Tibial artery (tissue), 4 donors: ENCODE measurements around the gene ALDOC.

ENCODE experiments used
- DNase-seq, 2 donors: peaks; one replicate each; pipeline ENCODE4 v3.0.0-alpha.2; 2019
- H3K27ac ChIP-seq, 2 donors: fragments of 200-600 bp; sonication (generic) in 1 of 2; 1 replicate in 1 of 2; 2 replicates in 1 of 2; pipeline ENCODE4 v1.5.1; 2018 to 2019; ENCODE audit warnings: mild to moderate bottlenecking in 1 of 2
- H3K27me3 ChIP-seq, 2 donors: fragments of 200-600 bp; sonication (generic) in 1 of 2; one replicate each; pipeline versions ENCODE4 v1.5.1 to v1.6.0; 2016 to 2019
- H3K36me3 ChIP-seq, 3 donors: fragments of 200-600 bp; sonication (generic) in 2 of 3; one replicate each; pipeline ENCODE4 v1.5.1; 2016 to 2019; ENCODE audit warnings: mild to moderate bottlenecking in 2 of 3
- H3K4me1 ChIP-seq, 4 donors: fragments of 200-600 bp; sonication (generic) in 2 of 4; 1 replicate in 3 of 4; 2 replicates in 1 of 4; pipeline ENCODE4 v1.5.1; 2016 to 2019
- H3K4me3 ChIP-seq, 2 donors: fragments of 200-600 bp; sonication (generic) in 1 of 2; 1 replicate in 1 of 2; 2 replicates in 1 of 2; pipeline ENCODE4 v1.5.1; 2018 to 2019; ENCODE audit warnings: mild to moderate bottlenecking in 2 of 2
- H3K9me3 ChIP-seq, 3 donors: fragments of 200-600 bp; sonication (generic) in 1 of 3; one replicate each; pipeline ENCODE4 v1.5.1; 2016 to 2019
- intact Hi-C: fragments of 100-400 bp; cut with DNase I; formaldehyde crosslinking; loops from one replicate; pipeline ENCODE4 v1.15.0; 2023; ENCODE audit warnings: low total_unique reads
- TF ChIP-seq, protein P1 (sequence below), 2 experiments: fragments of 200-600 bp in 1 of 2; fragments of 450-650 bp in 1 of 2; IDR thresholded peaks; one replicate each; pipeline ENCODE4 v1.5.1; 2017 to 2019; ENCODE audit warnings: antibody characterized with exemption in 2 of 2, mild to moderate bottlenecking in 1 of 2, moderate library complexity in 1 of 2

ALDOC gene

DNA sequence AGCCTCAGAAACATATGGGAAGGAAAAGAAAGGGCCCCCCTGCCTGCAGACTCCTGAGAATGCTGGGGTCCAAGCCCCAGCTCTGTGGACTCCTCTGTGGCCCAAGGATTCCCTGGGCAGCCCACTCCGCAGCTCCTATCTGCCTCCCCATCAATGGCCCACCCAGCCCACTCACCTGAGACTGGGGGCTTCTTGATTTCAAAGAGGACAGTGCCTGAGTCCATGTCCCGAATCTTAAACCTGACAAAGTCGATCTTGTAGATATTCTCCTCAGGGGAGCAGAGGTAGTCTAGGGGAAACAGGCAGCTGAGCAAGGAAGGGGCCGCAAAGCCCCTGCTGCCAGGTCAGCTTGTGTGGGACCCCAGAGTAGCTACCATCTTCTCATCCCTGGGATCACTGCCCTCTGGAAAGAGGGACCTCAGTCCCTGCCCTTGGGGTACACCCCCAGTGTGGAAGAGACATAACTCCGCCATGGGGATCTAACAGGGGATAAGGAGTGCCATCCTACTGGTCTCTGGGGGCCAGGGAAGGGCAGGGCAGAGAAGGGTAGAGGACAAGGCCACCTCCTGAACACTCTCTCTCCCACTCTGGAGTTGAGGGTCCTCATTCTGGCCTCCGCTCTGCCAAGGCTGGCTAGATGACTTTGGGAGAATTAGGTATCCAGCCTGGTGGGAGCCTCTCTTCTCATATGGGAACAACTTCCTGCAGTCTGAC lies 28.1 kb downstream of the ALDOC start:
- H3K27ac ChIP-seq: no peak overlapping the region
- no peak overlapping the region for H3K4me3 ChIP-seq
- no peaks in the 10 kb centered on the region for H3K27me3 ChIP-seq
- H3K4me1 ChIP-seq: peaks cover 0 to 21% (median 12%) of the 10 kb centered on the region in 4 donors
- intact Hi-C loops: no loop called here
- H3K36me3 ChIP-seq: peaks cover 2 to 16% (median 7%) of the 10 kb centered on the region in 3 donors
- TF ChIP-seq, protein P1, sequence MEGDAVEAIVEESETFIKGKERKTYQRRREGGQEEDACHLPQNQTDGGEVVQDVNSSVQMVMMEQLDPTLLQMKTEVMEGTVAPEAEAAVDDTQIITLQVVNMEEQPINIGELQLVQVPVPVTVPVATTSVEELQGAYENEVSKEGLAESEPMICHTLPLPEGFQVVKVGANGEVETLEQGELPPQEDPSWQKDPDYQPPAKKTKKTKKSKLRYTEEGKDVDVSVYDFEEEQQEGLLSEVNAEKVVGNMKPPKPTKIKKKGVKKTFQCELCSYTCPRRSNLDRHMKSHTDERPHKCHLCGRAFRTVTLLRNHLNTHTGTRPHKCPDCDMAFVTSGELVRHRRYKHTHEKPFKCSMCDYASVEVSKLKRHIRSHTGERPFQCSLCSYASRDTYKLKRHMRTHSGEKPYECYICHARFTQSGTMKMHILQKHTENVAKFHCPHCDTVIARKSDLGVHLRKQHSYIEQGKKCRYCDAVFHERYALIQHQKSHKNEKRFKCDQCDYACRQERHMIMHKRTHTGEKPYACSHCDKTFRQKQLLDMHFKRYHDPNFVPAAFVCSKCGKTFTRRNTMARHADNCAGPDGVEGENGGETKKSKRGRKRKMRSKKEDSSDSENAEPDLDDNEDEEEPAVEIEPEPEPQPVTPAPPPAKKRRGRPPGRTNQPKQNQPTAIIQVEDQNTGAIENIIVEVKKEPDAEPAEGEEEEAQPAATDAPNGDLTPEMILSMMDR (IDR thresholded peaks at IDR 0.05): no peak
- H3K9me3 ChIP-seq: no peaks in the 10 kb centered on the region
- DNase-seq: no peak

DNA sequence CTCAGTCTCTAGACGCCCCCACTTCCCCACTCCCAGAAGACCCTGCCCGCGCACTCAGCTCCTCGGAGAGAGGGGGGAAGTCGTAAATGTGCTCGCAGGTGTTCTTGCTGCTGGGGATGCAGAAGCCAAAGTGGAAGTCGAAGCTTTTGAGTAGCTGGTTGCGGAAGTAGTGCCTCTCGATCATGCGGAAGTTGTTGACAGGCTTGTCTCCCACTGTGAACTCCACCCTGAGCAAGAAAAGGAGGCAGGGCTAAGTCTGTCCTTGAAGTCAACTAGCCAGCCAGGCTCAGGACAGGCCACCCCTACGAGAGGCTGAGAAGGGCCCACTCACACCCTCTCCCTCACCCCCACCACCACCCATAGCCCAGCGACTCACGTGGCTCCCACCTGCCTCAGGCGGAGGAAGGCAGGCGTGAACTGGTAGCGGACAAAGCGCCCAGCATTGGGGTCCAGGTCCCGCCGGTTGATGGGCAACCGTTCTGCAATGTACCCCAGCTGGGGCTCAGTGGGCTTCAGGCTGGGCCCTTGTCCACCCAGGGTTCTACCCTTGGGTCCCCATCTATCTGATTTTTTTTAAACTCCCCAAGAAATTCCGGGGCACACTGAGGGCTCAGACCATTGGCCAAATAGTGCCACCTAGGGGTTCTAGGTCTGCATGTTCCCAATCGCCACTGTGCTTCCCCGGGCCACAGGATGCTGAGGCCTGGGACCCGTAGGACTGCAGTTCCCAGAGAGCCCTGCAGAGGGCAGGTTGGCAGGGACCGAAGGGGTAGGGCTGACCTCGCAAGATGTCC lies 28.9 kb downstream of the ALDOC start:
- peaks cover 0 to 18% (median 11%) of the 10 kb centered on the region in 4 donors for H3K4me1 ChIP-seq
- peaks cover 0 to 14% (median 3%) of the 10 kb centered on the region in 3 donors for H3K36me3 ChIP-seq
- intact Hi-C loops: no loop called here
- DNase-seq: peak; percentile 52 to 78
- H3K4me3 ChIP-seq: no peak overlapping the region
- no peaks in the 10 kb centered on the region for H3K27me3 ChIP-seq
- H3K9me3 ChIP-seq: no peaks in the 10 kb centered on the region
- TF ChIP-seq, protein P1 (IDR thresholded peaks at IDR 0.05): peak; percentile 69 to 79
- H3K27ac ChIP-seq: no peak overlapping the region

DNA sequence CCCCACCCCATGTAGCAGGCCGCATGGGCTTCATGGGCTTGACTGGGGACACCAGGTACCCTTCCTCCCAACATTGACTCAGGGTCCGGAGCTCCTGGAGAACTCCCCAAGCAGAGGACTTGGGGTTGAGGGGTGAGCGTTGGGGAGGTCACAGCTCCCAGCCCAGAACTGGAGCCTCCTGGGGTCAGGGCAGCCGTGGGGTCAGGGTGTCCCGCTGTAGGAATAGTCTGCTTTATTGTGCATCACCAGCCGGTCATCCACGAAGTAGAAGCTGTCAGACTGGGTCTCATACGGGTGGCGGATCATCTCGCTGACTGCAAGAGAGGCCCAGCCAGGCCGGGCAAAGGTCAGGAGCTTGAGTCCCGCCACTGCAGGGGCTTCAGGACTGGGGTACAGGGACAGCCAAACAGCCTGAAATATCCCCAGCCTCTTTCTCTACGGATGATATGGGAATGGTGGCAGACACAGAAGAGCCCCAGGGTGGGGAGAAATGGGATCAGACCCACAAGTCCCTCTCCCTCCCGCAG lies 29.5 kb downstream of the ALDOC start:
- H3K36me3 ChIP-seq: peaks cover 0 to 14% (median 3%) of the 10 kb centered on the region in 3 donors
- DNase-seq: no peak
- TF ChIP-seq, protein P1 (IDR thresholded peaks at IDR 0.05): no peak
- intact Hi-C loops: no loop called here
- no peak overlapping the region for H3K27ac ChIP-seq
- no peaks in the 10 kb centered on the region for H3K9me3 ChIP-seq
- H3K4me3 ChIP-seq: no peak overlapping the region
- peaks cover 0 to 16% (median 10%) of the 10 kb centered on the region in 4 donors for H3K4me1 ChIP-seq
- no peaks in the 10 kb centered on the region for H3K27me3 ChIP-seq

DNA sequence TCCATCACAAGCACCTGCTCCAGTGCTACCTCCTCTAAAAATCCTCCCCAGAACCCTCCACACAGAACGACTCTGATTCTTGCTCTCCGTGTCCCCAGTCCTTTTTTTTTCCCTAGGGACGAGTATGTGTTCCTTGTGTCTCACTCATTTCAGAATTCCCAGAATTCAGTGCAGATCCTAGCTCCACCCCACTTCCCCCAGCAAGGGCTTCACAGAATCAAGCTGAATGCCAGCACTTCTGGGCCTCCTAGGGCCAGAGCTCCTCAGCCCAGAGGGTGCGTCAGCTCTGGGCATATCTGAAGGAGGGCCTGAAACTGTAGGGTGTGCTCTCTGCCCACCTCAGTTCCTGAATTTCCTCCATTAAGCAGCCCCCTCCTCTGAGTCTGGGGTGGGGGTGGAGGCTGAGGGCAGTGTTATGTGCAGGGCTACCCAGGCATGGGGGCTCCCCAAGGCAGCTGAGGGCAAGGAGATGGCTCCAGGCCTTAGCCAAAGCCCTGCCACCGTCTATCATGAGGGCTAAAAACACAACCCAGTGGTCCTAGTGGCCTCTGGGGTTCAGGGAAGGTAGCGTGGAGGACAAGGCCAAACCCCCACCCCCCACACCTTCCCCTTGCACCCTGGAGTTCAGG lies 30.8 kb downstream of the ALDOC start:
- Histone ChIP-seq H3K4me3 (no peak overlapping the region), H3K4me1 (peaks cover 0 to 6% (median under 1%) of the 10 kb centered on the region in 4 donors), H3K27me3 (no peaks in the 10 kb centered on the region), H3K9me3 (no peaks in the 10 kb centered on the region), H3K36me3 (peaks cover 0 to 14% (median 3%) of the 10 kb centered on the region in 3 donors), H3K27ac (no peak overlapping the region)
- intact Hi-C loops: no loop called here
- TF ChIP-seq, protein P1 (IDR thresholded peaks at IDR 0.05): no peak
- no peak for DNase-seq

DNA sequence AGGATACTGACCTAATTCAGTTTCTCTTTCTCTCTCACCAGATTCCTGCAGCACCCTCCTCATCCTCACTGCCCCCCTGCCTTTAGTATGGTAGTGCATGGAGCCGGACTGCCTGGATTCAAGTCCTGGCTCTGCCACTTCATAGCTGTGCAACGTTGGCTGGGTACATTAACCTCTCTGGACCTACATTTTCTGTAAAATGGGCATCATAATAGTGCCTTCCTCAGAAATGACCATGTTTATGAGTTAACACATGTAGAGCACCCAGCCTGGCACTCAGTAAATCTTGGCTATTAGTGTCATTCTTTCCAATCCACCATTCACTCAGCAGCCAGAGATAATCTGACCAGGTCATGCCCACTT lies 31.6 kb downstream of the ALDOC start:
- no peak for DNase-seq
- no peaks in the 10 kb centered on the region for H3K27me3 ChIP-seq
- H3K27ac ChIP-seq: no peak overlapping the region
- TF ChIP-seq, protein P1 (IDR thresholded peaks at IDR 0.05): no peak
- H3K36me3 ChIP-seq: peaks cover 0 to 14% (median 3%) of the 10 kb centered on the region in 3 donors
- H3K9me3 ChIP-seq: no peaks in the 10 kb centered on the region
- intact Hi-C loops: no loop called here
- peaks cover 0 to 5% (median 0%) of the 10 kb centered on the region in 4 donors for H3K4me1 ChIP-seq
- no peak overlapping the region for H3K4me3 ChIP-seq
